ENCODE results near the gene USP33. TPM values are rescaled to one million over a fixed set of nuclear protein-coding genes. Genes with fewer than 3 reads are reported as not detected.

USP33 gene
- total RNA-seq: 10 to 100 TPM; 66.1 to 75.2 TPM
- 35.7 TPM for polyA plus RNA-seq (ENCODE audit: insufficient read depth, low read depth, low replicate concordance)
- long read RNA-seq, donor 1, partial matches to known transcripts: 15 of 16 reads
- long read RNA-seq, donor 1, other reads (novel, unspliced or antisense): 0 of 16 reads
- long read RNA-seq, donor 2, full-length matches to known transcripts: 3 of 9 reads
- long read RNA-seq, donor 2, partial matches to known transcripts: 6 of 9 reads
- long read RNA-seq, donor 2, other reads (novel, unspliced or antisense): 0 of 9 reads

DNA sequence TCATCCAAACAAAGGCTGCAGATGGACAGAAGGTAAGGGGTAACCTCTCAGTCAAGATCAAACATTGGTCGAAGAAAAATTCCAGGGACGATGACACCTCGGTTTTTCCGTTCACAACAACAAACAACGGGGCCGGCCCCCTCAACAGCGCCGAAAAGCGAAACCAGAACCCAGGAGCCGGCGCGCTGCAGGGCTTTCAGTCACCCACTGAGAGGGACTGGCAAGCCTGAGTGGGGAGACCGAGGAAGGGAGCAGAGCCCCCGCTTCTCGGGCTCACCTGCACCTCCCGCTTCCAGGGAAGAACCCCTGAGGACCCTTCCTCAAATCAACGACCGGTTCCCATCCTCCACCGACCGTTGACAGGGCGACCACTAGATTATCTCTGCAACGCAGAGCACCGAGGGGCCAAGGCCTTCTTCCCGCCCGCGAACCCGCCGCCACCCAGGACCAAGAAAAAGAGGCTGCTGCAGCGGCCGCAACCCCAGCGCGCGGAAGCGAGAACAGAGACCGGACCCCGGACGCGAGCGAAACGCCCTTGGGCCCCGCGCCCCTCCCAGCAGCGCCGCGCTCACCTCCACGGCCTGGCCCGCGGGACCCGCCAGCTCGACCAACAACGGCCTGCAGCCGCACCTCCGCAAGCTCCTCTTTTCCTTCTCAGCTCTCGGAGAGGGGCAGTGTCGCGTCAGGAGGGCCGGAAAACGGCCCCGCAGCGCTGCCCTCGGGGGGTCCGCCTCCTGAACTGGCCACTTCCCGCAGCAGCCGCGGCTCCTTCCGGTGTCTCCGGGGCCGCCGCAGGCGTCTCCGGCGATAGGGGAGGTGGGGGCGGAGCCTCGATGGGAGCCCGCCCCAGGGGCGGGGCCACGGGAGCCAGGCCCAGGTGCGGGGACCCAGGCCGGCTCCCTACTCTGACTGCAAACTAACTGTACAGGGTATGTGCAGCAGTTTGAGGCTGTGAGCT, at the start of gene USP33:
Gene USP33, minus strand, starts transcription at position 782 of the 958 bp plus-strand sequence. CDS start 18,155 bp downstream, outside the sequence.
- 0% methylated on average over 54 to 72 of the region's 79 CpGs for WGBS, 2 donors
- peak; percentile 94 for DNase-seq
- H3K9me3 ChIP-seq: no peaks in the 10 kb centered on the region
- no peaks in the 10 kb centered on the region for H3K27me3 ChIP-seq
- intact Hi-C loops (cut with DNase I; ENCODE audit: low total_unique reads): no loop called here
- peaks cover 6% of the 10 kb centered on the region for H3K4me1 ChIP-seq
- H3K36me3 ChIP-seq (ENCODE audit: low read depth, missing control alignments): no peaks in the 10 kb centered on the region
- TF ChIP-seq, protein P1, sequence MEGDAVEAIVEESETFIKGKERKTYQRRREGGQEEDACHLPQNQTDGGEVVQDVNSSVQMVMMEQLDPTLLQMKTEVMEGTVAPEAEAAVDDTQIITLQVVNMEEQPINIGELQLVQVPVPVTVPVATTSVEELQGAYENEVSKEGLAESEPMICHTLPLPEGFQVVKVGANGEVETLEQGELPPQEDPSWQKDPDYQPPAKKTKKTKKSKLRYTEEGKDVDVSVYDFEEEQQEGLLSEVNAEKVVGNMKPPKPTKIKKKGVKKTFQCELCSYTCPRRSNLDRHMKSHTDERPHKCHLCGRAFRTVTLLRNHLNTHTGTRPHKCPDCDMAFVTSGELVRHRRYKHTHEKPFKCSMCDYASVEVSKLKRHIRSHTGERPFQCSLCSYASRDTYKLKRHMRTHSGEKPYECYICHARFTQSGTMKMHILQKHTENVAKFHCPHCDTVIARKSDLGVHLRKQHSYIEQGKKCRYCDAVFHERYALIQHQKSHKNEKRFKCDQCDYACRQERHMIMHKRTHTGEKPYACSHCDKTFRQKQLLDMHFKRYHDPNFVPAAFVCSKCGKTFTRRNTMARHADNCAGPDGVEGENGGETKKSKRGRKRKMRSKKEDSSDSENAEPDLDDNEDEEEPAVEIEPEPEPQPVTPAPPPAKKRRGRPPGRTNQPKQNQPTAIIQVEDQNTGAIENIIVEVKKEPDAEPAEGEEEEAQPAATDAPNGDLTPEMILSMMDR (IDR thresholded peaks at IDR 0.05): no peak
- TF ChIP-seq POLR2A (IDR thresholded peaks at IDR 0.05): peak; percentile 34
- H3K27ac ChIP-seq: peak within 1 kb of the TSS; percentile 81 to 86
- H3K4me3 ChIP-seq: peak within 1 kb of the TSS; percentile 79 to 96

DNA sequence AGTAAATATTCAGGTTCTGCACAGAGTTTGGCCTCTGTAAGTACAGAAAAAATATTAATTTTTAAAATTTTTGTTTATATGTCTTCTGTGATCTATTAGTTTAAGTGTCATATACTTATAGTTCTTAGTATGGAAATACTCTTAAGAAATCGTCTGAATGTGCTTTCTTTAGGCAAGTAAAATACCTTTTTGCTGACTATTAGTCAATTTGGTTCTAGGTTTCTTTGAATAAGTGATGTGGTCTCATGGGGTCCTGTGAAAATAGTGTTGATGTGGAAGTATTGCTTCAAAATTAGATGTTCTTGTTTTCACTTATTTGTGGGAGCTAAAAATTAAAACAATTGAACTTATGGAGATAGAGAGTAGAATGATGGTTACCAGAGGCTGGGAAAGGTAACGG, 43.7 kb upstream of the USP33 start:
- Histone ChIP-seq H3K9me3 (no peaks in the 10 kb centered on the region), H3K27ac (no peak overlapping the region), H3K4me3 (no peak overlapping the region), H3K4me1 (no peaks in the 10 kb centered on the region), H3K27me3 (no peaks in the 10 kb centered on the region), H3K36me3 (ENCODE audit: low read depth, missing control alignments) (no peaks in the 10 kb centered on the region)
- DNase-seq: no peak
- no peak for TF ChIP-seq POLR2A (IDR thresholded peaks at IDR 0.05)
- TF ChIP-seq, protein P1 (IDR thresholded peaks at IDR 0.05): no peak
- 50 to 71% methylated on average over 2 of the region's 2 CpGs for WGBS, 2 donors
- intact Hi-C loops (cut with DNase I; ENCODE audit: low total_unique reads): no loop called here

DNA sequence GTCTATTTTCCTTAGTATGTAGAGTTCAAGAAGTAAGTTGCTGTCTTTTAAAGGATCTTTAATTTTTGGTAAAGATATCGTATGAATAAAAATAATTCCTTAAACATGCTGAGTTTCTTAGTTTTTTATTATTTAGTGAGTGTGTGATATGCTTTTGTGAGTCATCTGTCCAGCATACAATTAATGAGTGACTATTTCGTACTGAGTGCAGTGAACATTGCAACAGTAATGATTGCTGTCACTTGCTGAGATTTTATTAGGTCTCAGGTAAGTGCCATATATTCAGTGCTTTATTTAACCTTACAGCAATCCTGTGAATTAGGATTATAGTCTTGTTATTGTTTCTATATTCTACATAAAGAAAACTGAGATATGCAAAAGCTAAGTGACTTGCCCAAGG, 42.4 kb upstream of the USP33 start:
- WGBS, 2 donors: 97 to 98% methylated on average over 2 of the region's 2 CpGs
- Histone ChIP-seq H3K4me3 (no peak overlapping the region), H3K36me3 (ENCODE audit: low read depth, missing control alignments) (no peaks in the 10 kb centered on the region), H3K9me3 (no peaks in the 10 kb centered on the region), H3K4me1 (no peaks in the 10 kb centered on the region), H3K27me3 (no peaks in the 10 kb centered on the region), H3K27ac (no peak overlapping the region)
- intact Hi-C loops (cut with DNase I; ENCODE audit: low total_unique reads): no loop called here
- TF ChIP-seq POLR2A (IDR thresholded peaks at IDR 0.05): no peak
- TF ChIP-seq, protein P1 (IDR thresholded peaks at IDR 0.05): no peak
- DNase-seq: no peak

DNA sequence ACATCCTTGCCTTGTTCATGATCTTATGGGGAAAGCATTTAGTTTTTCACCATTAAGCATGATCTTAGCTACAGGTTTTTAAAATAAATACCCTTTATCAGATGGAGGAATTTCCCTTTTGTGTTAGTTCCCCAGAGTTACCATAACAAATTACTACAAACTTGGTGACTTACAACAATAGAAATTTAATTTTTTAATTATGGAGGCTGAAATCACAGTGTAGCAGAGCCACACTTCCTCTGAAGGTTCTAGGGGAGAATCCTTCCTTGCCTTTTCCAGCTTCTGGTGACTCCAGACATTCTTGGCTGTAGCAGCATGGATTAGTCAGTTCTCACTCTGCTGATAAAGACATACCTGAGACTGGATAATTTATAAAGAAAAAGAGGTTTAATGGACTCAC, 38.3 kb upstream of the USP33 start:
- intact Hi-C loops (cut with DNase I; ENCODE audit: low total_unique reads): no loop called here
- Histone ChIP-seq H3K27ac (no peak overlapping the region), H3K4me3 (no peak overlapping the region), H3K27me3 (no peaks in the 10 kb centered on the region), H3K4me1 (peaks cover under 1% of the 10 kb centered on the region), H3K36me3 (ENCODE audit: low read depth, missing control alignments) (no peaks in the 10 kb centered on the region), H3K9me3 (no peaks in the 10 kb centered on the region)
- DNase-seq: no peak
- TF ChIP-seq POLR2A (IDR thresholded peaks at IDR 0.05): no peak
- TF ChIP-seq, protein P1 (IDR thresholded peaks at IDR 0.05): no peak
